ENCODE data around the gene SAMD1. TPM values are rescaled to one million over a fixed set of nuclear protein-coding genes. Genes with fewer than 3 reads are reported as not detected.

The SAMD1 gene
- total and polyA plus RNA-seq, 2 of the 8 experiments (the other 6 are each of a cell fraction or from before 2014, with no cell fraction given) = 40.0 to 100 TPM

DNA sequence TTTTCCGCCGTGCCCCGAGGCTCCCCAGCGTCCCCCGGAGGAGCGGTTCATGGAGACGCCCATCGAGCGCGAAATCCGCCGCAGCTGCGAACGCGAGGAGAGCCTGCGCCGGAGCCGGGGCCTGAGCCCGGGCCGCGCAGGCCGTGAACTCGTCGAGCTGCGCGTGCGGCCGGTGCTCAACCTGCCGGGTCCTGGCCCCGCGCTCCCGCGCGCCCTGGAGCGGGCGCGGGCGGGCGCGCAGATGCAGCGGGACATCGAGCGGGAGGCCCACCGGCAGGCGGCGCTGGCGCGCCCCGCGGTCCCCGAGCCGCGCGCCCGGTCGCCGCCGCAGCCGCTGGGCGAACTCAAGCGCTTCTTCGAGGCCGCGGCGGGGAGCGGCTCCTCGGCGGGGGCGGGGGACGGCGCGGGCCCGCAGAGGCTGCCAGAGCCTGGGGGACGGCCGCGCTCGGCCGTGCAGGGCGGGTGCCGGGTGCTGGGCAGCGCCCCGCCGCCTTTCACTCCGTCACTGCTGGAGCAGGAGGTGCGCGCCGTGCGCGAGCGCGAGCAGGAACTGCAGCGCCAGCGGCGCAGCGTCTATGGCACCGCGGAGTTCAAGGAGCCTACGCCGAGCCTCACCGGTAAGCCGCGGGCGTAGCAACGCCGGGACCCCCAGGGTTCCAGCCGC, 17.2 kb downstream of the SAMD1 start (continued):
- TF ChIP-seq, protein P1, sequence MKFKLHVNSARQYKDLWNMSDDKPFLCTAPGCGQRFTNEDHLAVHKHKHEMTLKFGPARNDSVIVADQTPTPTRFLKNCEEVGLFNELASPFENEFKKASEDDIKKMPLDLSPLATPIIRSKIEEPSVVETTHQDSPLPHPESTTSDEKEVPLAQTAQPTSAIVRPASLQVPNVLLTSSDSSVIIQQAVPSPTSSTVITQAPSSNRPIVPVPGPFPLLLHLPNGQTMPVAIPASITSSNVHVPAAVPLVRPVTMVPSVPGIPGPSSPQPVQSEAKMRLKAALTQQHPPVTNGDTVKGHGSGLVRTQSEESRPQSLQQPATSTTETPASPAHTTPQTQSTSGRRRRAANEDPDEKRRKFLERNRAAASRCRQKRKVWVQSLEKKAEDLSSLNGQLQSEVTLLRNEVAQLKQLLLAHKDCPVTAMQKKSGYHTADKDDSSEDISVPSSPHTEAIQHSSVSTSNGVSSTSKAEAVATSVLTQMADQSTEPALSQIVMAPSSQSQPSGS (IDR thresholded peaks at IDR 0.05; ENCODE audit: low read length) = no peak
- TF ChIP-seq POLR2A (IDR thresholded peaks at IDR 0.05; ENCODE audit: control extremely low read depth in 1 of 2, low read depth in 2 of 2, low read length in 2 of 2) (no peak), CHD2 (IDR thresholded peaks at IDR 0.05; ENCODE audit: low read length) (no peak), PHF8 (conservative IDR thresholded peaks at IDR 0.05; ENCODE audit: low read depth, low read length) (peak; percentile 35; the same call in 1 of the 2 replicates), CEBPB (IDR thresholded peaks at IDR 0.05; ENCODE audit: low read depth, low read length) (no peak), RBBP5 (IDR thresholded peaks at IDR 0.05; ENCODE audit: borderline replicate concordance, low read depth, low read length) (peak; percentile 43; the same call in 1 of the 2 replicates), CREB1 (IDR thresholded peaks at IDR 0.05) (no peak)
- TF ChIP-seq, protein P2, sequence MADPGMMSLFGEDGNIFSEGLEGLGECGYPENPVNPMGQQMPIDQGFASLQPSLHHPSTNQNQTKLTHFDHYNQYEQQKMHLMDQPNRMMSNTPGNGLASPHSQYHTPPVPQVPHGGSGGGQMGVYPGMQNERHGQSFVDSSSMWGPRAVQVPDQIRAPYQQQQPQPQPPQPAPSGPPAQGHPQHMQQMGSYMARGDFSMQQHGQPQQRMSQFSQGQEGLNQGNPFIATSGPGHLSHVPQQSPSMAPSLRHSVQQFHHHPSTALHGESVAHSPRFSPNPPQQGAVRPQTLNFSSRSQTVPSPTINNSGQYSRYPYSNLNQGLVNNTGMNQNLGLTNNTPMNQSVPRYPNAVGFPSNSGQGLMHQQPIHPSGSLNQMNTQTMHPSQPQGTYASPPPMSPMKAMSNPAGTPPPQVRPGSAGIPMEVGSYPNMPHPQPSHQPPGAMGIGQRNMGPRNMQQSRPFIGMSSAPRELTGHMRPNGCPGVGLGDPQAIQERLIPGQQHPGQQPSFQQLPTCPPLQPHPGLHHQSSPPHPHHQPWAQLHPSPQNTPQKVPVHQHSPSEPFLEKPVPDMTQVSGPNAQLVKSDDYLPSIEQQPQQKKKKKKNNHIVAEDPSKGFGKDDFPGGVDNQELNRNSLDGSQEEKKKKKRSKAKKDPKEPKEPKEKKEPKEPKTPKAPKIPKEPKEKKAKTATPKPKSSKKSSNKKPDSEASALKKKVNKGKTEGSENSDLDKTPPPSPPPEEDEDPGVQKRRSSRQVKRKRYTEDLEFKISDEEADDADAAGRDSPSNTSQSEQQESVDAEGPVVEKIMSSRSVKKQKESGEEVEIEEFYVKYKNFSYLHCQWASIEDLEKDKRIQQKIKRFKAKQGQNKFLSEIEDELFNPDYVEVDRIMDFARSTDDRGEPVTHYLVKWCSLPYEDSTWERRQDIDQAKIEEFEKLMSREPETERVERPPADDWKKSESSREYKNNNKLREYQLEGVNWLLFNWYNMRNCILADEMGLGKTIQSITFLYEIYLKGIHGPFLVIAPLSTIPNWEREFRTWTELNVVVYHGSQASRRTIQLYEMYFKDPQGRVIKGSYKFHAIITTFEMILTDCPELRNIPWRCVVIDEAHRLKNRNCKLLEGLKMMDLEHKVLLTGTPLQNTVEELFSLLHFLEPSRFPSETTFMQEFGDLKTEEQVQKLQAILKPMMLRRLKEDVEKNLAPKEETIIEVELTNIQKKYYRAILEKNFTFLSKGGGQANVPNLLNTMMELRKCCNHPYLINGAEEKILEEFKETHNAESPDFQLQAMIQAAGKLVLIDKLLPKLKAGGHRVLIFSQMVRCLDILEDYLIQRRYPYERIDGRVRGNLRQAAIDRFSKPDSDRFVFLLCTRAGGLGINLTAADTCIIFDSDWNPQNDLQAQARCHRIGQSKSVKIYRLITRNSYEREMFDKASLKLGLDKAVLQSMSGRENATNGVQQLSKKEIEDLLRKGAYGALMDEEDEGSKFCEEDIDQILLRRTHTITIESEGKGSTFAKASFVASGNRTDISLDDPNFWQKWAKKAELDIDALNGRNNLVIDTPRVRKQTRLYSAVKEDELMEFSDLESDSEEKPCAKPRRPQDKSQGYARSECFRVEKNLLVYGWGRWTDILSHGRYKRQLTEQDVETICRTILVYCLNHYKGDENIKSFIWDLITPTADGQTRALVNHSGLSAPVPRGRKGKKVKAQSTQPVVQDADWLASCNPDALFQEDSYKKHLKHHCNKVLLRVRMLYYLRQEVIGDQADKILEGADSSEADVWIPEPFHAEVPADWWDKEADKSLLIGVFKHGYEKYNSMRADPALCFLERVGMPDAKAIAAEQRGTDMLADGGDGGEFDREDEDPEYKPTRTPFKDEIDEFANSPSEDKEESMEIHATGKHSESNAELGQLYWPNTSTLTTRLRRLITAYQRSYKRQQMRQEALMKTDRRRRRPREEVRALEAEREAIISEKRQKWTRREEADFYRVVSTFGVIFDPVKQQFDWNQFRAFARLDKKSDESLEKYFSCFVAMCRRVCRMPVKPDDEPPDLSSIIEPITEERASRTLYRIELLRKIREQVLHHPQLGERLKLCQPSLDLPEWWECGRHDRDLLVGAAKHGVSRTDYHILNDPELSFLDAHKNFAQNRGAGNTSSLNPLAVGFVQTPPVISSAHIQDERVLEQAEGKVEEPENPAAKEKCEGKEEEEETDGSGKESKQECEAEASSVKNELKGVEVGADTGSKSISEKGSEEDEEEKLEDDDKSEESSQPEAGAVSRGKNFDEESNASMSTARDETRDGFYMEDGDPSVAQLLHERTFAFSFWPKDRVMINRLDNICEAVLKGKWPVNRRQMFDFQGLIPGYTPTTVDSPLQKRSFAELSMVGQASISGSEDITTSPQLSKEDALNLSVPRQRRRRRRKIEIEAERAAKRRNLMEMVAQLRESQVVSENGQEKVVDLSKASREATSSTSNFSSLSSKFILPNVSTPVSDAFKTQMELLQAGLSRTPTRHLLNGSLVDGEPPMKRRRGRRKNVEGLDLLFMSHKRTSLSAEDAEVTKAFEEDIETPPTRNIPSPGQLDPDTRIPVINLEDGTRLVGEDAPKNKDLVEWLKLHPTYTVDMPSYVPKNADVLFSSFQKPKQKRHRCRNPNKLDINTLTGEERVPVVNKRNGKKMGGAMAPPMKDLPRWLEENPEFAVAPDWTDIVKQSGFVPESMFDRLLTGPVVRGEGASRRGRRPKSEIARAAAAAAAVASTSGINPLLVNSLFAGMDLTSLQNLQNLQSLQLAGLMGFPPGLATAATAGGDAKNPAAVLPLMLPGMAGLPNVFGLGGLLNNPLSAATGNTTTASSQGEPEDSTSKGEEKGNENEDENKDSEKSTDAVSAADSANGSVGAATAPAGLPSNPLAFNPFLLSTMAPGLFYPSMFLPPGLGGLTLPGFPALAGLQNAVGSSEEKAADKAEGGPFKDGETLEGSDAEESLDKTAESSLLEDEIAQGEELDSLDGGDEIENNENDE (IDR thresholded peaks at IDR 0.05; ENCODE audit: insufficient replicate concordance, low read length) = no peak
- TF ChIP-seq, protein P3, sequence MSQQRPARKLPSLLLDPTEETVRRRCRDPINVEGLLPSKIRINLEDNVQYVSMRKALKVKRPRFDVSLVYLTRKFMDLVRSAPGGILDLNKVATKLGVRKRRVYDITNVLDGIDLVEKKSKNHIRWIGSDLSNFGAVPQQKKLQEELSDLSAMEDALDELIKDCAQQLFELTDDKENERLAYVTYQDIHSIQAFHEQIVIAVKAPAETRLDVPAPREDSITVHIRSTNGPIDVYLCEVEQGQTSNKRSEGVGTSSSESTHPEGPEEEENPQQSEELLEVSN (IDR thresholded peaks at IDR 0.05) = peak; percentile 48
